ENCODE data around the gene COL8A2.

COL8A2 gene

GRCh38 chr1:36135330-36135667, 10.3 kb upstream of the COL8A2 start:
- no peak for DNase-seq

- DNase-seq = no peak
Observed at GRCh38 chr1:36134505-36135329, 9.7 kb upstream of the COL8A2 start.

- no peak for DNase-seq
Observed at GRCh38 chr1:36134031-36134430, 9.0 kb upstream of the COL8A2 start.

- no peak for DNase-seq
Observed at GRCh38 chr1:36133484-36133883, 8.5 kb upstream of the COL8A2 start.

- no peak for DNase-seq
Observed at GRCh38 chr1:36132029-36132428, 7.0 kb upstream of the COL8A2 start.

GRCh38 chr1:36128905-36129206, 3.8 kb upstream of the COL8A2 start:
- DNase-seq = no peak

- DNase-seq = no peak
Observed at GRCh38 chr1:36128126-36128904, 3.3 kb upstream of the COL8A2 start.

GRCh38 chr1:36126797-36127500, 1.9 kb upstream of the COL8A2 start:
- no peak for DNase-seq

GRCh38 chr1:36126005-36126716, 1.1 kb upstream of the COL8A2 start:
- no peak for DNase-seq

- no peak for DNase-seq
Observed at GRCh38 chr1:36124404-36125128, 456 bp downstream of the COL8A2 start.

- no peak for DNase-seq
Observed at GRCh38 chr1:36123356-36123755, 1.7 kb downstream of the COL8A2 start.

- DNase-seq = no peak
Observed at GRCh38 chr1:36122062-36123030, 2.7 kb downstream of the COL8A2 start.

- no peak for DNase-seq
Observed at GRCh38 chr1:36119456-36119855, 5.6 kb downstream of the COL8A2 start.

- no peak for DNase-seq
Observed at GRCh38 chr1:36118447-36119204, 6.4 kb downstream of the COL8A2 start.

GRCh38 chr1:36116901-36117300, 8.1 kb downstream of the COL8A2 start:
- no peak for DNase-seq

GRCh38 chr1:36115931-36116330, 9.1 kb downstream of the COL8A2 start:
- no peak for DNase-seq

- no peak for DNase-seq
Observed at GRCh38 chr1:36115200-36115669, 9.8 kb downstream of the COL8A2 start.

- no peak for DNase-seq
Observed at GRCh38 chr1:36114371-36114770, 10.7 kb downstream of the COL8A2 start.

GRCh38 chr1:36112823-36113222, 12.2 kb downstream of the COL8A2 start:
- no peak for DNase-seq

- no peak for DNase-seq
Observed at GRCh38 chr1:36111151-36111550, 13.9 kb downstream of the COL8A2 start.
